ENCODE results near the gene SKI. TPM values are rescaled to one million over a fixed set of nuclear protein-coding genes. Genes with fewer than 3 reads are reported as not detected.

SKI gene
- total RNA-seq, 6 donors from 2014 or later = 57.3 to 108 (median 96.9) TPM

DNA sequence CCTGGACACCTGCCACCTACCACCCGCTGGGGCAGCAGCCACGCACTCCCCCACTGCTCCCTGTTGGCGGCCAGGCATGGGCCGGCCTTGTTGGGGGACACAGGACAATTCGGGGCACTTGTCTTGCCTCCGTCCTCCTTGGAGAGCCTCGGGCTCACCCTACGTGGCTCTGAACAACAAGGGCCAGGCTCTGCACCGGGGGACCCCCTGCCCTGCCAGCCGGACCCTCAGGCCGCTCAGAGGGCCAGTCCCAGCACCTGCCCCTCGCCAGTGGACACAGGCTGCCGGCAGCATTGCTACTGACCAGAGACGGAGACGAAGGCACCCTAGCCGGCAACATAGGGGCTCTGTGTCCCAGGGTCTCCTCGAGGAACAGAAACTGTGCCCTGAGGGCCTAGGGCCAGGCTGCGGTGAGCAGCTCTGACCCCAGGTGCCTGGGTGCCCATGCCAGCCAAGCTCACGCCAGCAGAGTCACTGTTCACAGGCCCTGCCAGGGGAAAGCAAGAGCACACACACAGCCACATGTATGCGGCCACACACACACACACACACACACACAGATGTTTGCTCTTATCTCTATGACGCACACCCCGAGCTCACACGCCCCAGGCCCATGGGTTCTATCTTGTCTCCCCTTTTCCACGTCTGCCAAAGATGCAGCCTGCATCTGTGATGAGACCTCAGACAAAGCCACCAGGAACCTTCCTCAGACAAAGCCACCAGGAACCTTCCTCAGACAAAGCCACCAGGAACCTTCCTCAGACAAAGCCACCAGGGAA, 117.4 kb downstream of the SKI start:
- peak in 1 of 2 donors; percentile 67 for DNase-seq
- Histone ChIP-seq H3K4me1 (no peaks in the 10 kb centered on the region), H3K27me3 (no peaks in the 10 kb centered on the region), H3K27ac (no peak overlapping the region), H3K36me3 (no peaks in the 10 kb centered on the region), H3K4me3 (no peak overlapping the region), H3K9me3 (no peaks in the 10 kb centered on the region)
- no peak for TF ChIP-seq POLR2AphosphoS5 (IDR thresholded peaks at IDR 0.05)
- TF ChIP-seq POLR2A (IDR thresholded peaks at IDR 0.05) = no peak
- TF ChIP-seq EP300 (IDR thresholded peaks at IDR 0.05) = no peak
- TF ChIP-seq, protein P1, sequence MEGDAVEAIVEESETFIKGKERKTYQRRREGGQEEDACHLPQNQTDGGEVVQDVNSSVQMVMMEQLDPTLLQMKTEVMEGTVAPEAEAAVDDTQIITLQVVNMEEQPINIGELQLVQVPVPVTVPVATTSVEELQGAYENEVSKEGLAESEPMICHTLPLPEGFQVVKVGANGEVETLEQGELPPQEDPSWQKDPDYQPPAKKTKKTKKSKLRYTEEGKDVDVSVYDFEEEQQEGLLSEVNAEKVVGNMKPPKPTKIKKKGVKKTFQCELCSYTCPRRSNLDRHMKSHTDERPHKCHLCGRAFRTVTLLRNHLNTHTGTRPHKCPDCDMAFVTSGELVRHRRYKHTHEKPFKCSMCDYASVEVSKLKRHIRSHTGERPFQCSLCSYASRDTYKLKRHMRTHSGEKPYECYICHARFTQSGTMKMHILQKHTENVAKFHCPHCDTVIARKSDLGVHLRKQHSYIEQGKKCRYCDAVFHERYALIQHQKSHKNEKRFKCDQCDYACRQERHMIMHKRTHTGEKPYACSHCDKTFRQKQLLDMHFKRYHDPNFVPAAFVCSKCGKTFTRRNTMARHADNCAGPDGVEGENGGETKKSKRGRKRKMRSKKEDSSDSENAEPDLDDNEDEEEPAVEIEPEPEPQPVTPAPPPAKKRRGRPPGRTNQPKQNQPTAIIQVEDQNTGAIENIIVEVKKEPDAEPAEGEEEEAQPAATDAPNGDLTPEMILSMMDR (IDR thresholded peaks at IDR 0.05) = no peak
- ATAC-seq (ENCODE audit: low FRiP score in 2 of 2) = no peak
- 88% methylated on average over 6 to 24 of the region's 24 CpGs for WGBS, 2 donors

GRCh38 chr1:2346691-2347408, 118.7 kb downstream of the SKI start:
- ATAC-seq (ENCODE audit: low FRiP score in 2 of 2) = no peak
- H3K27me3 ChIP-seq = no peaks in the 10 kb centered on the region
- H3K9me3 ChIP-seq = no peaks in the 10 kb centered on the region
- no peaks in the 10 kb centered on the region for H3K36me3 ChIP-seq
- WGBS, 2 donors = 72 to 79% methylated on average over 6 to 13 of the region's 17 CpGs
- peak in 1 of 2 donors; percentile 59 for DNase-seq
- no peaks in the 10 kb centered on the region for H3K4me1 ChIP-seq
- H3K27ac ChIP-seq = no peak overlapping the region
- no peak for TF ChIP-seq POLR2AphosphoS5 (IDR thresholded peaks at IDR 0.05)
- TF ChIP-seq, protein P1 (IDR thresholded peaks at IDR 0.05) = no peak
- no peak for TF ChIP-seq POLR2A (IDR thresholded peaks at IDR 0.05)
- no peak overlapping the region for H3K4me3 ChIP-seq

- ATAC-seq (ENCODE audit: low FRiP score in 2 of 2) (no peak), DNase-seq (peak in 1 of 2 donors; percentile 58)
- H3K9me3 ChIP-seq = no peaks in the 10 kb centered on the region
- no peaks in the 10 kb centered on the region for H3K27me3 ChIP-seq
- TF ChIP-seq, protein P1 (IDR thresholded peaks at IDR 0.05) = no peak
- TF ChIP-seq EP300 (IDR thresholded peaks at IDR 0.05) (no peak), POLR2A (IDR thresholded peaks at IDR 0.05) (no peak), POLR2AphosphoS5 (IDR thresholded peaks at IDR 0.05) (no peak)
- H3K27ac ChIP-seq = no peak overlapping the region
- no peaks in the 10 kb centered on the region for H3K4me1 ChIP-seq
- 60 to 83% methylated on average over 1 to 12 of the region's 13 CpGs for WGBS, 2 donors
- no peaks in the 10 kb centered on the region for H3K36me3 ChIP-seq
- no peak overlapping the region for H3K4me3 ChIP-seq
Measured at GRCh38 chr1:2347409-2347785, 119.3 kb downstream of the SKI start.

DNA sequence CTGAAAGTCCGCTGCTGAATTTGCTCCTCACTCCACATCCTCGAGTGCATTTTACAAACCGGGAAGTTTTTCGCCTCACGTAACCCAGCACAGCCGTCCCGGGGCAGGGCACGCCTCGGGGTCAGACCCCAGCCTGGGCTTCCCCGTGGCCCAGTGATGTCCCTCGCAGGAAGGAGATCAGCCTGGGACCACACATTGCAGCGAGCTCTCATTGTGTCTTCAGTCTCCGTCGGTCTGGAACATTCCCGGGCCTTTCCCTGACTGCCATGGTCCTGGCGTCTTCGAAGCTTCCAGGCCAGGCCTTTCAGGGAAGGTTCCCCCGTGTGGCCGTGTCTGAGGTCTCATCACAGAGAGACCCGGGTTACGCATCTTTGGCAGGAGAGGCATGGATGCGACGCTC, 119.8 kb downstream of the SKI start:
- Histone ChIP-seq H3K36me3 (no peaks in the 10 kb centered on the region), H3K9me3 (no peaks in the 10 kb centered on the region), H3K4me3 (no peak overlapping the region), H3K4me1 (no peaks in the 10 kb centered on the region), H3K27me3 (no peaks in the 10 kb centered on the region), H3K27ac (no peak overlapping the region)
- 72 to 80% methylated on average over 8 to 23 of the region's 23 CpGs for WGBS, 2 donors
- DNase-seq (peak in 1 of 2 donors; percentile 59), ATAC-seq (ENCODE audit: low FRiP score in 2 of 2) (no peak)
- TF ChIP-seq POLR2AphosphoS5 (IDR thresholded peaks at IDR 0.05) = no peak
- TF ChIP-seq, protein P1 (IDR thresholded peaks at IDR 0.05) = no peak
- TF ChIP-seq EP300 (IDR thresholded peaks at IDR 0.05) = no peak
- no peak for TF ChIP-seq POLR2A (IDR thresholded peaks at IDR 0.05)

All from upper lobe of left lung (tissue), 6 donors.